ENCODE measurements around the gene COL25A1.
A peak's percentile ranks its signal among the peaks of the same experiment; 100 is the strongest.

DNA sequence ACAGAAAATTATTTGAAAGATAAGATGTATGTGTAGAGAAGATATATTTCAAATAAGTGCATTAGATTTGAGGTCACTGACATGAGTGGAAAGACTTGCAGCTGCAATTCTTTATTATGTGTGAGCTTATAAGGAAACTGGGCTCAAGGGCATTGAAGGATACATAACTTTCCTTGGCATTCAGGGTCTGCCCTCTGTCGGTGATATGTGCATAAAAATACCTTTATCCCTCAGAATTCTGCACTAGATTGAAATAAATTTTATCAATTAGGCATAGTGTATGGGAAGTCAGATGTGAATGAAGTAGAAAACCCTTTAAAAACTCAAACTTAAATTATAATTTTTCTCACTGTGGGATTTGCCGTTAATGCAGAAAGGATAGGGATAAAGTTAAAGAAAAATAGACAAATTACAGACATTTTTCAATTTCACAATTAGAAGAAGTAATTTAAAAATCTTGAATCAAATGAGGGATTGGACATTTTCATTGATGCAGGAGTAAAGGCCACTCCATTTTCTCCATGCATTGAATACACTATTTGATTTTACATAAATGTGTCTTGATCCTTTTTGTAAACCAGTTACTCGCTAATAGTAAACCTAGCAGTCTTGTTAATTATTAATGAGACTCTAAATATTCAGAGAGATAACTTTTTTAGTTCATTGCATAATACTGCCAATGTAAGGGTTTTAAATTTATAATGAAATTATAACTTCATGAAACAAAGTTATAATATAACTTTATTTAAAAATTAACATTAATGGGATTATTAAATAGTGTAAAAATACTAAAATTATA lies 518.6 kb downstream of the COL25A1 start:
- TF ChIP-seq, protein P1, sequence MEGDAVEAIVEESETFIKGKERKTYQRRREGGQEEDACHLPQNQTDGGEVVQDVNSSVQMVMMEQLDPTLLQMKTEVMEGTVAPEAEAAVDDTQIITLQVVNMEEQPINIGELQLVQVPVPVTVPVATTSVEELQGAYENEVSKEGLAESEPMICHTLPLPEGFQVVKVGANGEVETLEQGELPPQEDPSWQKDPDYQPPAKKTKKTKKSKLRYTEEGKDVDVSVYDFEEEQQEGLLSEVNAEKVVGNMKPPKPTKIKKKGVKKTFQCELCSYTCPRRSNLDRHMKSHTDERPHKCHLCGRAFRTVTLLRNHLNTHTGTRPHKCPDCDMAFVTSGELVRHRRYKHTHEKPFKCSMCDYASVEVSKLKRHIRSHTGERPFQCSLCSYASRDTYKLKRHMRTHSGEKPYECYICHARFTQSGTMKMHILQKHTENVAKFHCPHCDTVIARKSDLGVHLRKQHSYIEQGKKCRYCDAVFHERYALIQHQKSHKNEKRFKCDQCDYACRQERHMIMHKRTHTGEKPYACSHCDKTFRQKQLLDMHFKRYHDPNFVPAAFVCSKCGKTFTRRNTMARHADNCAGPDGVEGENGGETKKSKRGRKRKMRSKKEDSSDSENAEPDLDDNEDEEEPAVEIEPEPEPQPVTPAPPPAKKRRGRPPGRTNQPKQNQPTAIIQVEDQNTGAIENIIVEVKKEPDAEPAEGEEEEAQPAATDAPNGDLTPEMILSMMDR (conservative IDR thresholded peaks at IDR 0.05) = peak; percentile 67
- TF ChIP-seq ZFX (IDR thresholded peaks at IDR 0.05) = no peak
